GM18909 (cell line): ENCODE measurements around the gene WDR45B.

Experiments
- ATAC-seq: cut with Tn5 transposase; IDR thresholded peaks from one replicate; pipeline ENCODE4 v1.9.1; 2021; ENCODE audit warnings: mild to moderate bottlenecking; ENCODE audit not compliant: unreplicated experiment, poor library complexity

WDR45B gene

GRCh38 chr17:82648165-82648668 is at the start of gene WDR45B:
Gene WDR45B, minus strand, starts transcription at chr17:82648444. Its CDS starts 104 bp downstream, at chr17:82648340.
- peak; percentile 80 for ATAC-seq

- no peak for ATAC-seq
Observed at GRCh38 chr17:82697808-82698064, 49.5 kb upstream of the WDR45B start.

DNA sequence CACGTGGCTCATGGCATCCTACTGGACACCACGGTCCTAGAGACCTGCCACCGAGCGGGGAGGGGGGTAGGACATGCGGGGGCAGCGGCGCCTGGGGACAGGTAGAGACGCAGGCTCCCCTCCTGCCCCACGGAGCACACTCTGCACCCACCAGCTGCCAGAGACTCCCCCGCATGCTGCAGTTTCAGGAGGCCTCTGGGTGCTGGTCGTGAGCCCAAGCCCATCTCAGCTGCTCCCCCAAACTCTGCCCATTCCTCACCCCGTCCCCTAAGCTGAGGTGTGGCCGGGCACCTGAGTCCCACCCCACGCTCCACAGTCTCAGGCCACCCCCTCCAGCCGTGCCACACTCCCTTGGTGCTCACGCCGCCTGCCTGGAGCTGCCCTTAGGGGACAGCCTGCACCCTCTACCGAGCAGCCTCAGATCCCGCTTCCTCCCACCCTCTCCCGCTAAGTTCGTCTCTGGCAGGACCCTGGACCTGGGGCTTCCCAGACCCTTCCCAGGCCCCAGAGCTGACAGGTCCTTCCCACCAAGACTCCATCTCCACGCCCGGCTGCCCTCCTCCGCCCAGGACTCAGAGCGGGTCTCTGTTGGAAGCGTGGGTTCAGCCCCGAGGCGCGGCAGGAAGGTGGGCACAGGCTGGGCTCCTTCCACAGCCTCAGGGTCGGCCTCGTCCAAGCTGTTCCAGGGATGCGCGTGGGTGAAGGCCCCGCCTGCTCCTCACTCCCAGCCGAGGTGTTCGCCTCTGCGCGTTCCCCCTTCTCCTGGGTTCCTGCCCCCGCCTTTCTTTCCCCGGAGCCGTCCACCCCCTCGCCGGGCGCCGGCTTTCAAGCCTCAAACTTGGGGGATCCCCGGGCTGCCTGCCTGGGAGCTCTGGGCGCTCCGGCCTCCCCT is 48.9 kb upstream of the WDR45B start:
- no peak for ATAC-seq

- no peak for ATAC-seq
Observed at GRCh38 chr17:82696259-82696658, 48.0 kb upstream of the WDR45B start.

DNA sequence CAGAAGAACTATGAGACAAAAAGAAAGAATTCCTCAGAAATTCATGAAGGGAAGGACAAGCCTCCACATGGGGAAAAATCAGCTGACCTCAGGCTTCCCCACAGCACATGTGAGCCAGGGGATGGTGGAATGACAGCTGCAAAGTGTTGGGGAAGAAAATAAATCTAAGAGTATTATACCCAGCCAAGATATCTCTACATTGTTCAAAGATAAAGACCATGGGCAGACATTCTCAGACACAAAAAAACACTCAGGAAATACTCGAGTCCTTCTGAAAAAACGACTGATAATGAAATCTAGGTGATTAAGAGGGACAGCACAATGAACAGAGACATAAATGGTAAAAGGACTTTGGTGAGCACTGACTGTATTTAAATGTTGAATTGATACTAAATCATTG is 46.4 kb upstream of the WDR45B start:
- no peak for ATAC-seq

DNA sequence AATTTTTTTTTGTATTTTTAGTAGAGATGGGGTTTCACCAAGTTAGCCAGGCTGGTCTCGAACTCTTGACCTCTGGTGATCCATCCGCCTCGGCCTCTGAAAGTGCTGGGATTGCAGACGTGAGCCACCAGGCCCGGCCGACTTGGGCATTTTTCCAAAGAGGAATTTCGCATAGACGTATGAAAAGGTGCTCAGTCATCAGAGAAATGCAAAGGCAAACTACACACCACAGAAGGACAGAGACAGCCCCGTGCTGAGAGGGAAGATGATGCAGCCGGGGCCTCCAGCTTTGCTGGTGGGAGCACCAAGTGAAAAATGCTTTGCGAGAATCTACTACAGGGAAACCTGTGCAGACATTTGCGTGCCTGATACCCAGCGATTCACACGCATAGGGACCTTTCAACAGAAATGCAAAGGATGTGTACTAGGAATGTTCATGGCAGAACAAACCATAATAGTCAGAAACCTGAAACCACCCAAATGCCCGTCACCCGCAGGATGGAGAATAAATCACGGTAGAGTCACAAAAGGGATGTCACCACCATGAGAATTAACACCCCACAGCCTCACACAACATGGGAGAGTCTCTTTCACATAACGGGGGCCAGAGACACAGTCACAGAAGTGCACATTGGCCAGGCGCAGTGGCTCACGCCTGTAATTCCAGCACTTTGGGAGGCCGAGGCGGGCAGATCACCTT is 45.1 kb upstream of the WDR45B start:
- no peak for ATAC-seq

- ATAC-seq: no peak
Observed at GRCh38 chr17:82692268-82692667, 44.0 kb upstream of the WDR45B start.

- ATAC-seq: no peak
Observed at GRCh38 chr17:82691714-82692113, 43.5 kb upstream of the WDR45B start.

DNA sequence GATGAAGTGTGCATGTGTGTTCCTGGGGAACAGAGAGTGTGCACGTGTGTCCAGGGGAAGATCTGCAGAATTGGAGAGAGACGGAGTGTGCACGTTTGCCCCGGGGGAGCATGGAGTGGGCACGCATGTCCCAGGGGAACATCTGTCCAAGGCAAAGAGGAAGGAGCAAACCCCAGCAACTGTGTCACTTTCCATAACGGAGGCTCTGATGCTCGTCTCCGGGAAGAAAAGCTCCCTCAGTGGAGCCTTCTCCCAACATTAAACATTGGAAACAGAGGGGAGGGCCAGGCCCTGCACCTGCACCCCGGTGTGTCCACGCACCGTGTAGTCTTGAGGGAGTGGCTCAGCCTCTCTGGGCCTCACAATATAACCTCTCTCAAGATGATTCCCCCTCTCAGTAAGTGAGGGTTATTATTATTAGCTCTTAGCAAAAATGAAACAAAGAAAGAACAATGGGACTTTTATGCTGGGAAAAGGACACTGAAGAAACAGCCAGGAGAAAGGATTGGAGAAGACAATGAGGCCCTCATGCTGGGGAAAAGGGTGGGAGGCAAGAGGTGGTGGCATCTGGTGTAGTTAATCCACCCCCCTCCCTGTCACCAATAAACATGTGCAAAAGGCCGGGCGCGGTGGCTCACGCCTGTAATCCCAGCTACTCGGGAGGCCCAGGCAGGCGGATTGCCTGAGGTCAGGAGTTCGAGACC is 42.7 kb upstream of the WDR45B start:
- no peak for ATAC-seq

DNA sequence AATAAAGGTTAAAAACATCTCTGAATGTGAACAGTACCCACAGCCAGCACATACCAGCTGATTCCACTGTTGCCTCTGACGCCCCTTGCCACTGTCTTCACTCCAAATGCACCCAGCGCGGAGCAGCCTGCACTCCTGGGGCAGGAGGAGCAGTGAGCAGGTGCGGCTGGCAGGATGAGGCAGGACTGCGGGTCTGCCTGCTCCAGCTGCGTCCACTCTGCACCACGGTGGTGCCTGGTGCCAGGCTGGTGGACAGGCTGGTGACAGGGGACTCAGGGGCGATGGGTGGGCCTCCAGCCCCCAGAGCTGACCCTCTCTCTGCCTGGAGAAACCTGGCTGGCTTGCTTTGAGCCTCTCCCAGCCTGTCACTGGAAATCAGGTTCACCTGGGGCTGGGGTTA is 40.8 kb upstream of the WDR45B start:
- ATAC-seq: no peak

GRCh38 chr17:82687871-82688270 is 39.6 kb upstream of the WDR45B start:
- ATAC-seq: no peak

DNA sequence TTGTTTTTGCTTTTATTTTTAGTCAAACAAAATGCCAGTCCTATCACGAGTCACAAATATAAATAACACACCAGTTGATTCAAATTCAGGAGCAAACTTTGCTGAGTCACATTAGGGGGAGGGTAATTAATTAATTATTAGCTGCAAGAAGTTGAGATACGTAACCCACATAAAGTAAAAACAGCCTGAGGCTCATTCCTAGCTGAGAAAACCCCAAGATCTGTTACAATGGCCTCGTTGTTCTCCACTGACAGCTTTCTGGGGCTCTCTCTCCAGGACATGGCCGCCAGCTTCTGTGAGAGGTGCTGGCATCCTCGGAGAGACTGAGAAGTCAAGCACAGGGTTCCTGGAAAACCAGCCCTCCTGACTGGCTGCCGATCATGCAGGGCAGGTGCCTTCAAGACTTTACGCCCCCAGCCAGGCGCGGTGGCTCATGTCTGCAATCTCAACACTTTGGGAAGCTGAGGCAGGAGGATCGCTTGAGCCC is 39.2 kb upstream of the WDR45B start:
- no peak for ATAC-seq

GRCh38 chr17:82686366-82687324 is 38.4 kb upstream of the WDR45B start:
- ATAC-seq: no peak

DNA sequence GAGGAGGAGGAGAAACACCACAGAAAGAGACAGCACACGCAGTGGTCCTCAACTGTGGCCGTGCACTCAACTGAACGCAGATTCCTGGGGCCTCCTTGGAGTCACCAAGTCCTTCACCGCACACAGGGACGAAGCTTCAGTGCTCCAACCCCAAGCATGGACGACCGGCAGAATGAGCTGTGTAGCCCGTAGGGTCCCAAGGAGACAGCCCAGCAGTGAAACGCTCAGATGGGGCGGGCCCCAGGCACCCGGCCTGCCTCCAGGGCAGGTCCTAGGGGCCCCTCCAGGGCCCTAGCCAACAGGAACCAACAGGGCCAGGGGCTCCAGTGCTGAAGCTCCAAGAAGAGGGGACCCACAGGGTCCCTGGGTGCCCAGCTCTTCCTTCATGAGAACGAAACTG is 37.0 kb upstream of the WDR45B start:
- no peak for ATAC-seq

GRCh38 chr17:82684228-82684841 is 36.1 kb upstream of the WDR45B start:
- ATAC-seq: no peak

DNA sequence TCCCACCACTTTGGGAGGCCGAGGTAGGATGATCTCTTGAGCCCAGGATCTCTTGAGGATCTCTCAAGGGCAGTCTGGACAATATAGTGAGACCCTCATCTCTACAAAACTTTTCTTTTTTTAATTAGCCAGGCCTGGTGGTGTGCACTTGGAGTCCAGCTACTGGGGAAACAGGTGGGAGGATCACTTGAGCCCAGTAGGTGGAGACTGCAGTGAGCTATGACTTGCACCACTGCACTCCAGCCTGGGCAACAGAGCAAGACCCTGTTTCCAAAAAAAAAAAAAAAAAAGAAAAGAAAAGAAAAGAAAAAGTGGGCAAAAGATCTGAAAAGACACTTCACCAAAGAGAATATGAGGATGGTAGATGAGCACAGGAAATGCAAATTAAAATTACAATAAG is 35.3 kb upstream of the WDR45B start:
- no peak for ATAC-seq

DNA sequence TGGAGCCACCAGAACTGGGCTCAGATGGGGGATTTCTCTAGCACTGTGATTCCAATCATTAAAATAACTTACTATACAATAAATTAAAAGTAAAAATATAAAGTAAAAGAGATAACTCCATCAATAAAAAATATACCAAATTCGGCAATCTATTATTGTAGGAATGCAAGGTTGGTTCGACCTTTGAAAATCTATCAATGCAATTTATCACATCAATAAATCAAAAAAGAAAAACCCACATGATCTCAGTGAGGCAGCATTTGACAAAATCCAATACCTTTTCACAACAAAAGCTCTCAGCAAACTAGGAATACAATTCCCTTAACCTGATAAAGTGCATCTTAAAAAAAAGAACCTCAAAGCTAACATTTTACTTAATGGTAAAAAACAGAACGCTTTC is 33.3 kb upstream of the WDR45B start:
- no peak for ATAC-seq

DNA sequence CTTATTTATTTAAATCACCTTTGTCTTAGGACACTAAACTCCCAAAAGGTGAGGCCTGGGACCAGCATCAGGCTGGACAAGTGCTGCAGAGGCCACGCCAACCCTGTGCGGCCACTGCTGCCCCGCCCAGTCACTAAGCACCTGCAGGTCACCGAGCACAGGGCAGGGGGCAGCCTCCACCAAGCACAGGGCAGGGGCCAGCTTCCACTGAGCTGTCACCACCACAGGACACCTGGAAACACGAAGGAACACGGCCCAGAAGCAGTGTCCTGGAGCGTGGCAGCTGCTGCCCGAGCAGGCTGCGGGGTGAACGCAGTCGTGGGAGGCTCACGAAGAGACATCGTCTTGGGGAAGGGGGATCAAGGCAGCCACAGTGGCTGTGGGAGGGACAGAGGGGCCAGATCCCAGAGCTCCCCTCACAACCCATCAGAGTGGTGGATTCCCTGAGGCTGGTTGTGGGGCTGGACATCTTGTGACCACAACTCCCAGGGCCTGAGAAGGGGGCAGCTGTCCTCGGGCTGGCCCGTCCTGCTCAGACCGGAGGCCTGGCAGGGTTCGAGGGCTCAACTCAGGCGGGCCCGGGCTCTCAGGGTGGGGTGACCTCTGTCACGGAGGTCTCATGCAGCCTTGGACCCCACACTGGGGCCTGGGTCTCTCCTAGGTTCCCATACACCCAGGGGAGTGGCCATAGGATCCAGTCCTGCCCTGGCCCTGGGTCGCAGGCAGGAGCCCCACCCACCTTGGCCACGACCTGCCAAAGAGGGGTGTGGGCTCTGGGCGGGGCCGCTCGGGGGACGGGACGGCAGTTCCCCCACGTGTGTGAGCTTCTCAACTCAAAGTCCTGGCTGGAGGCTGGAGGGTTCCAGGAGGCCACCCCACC is 31.6 kb upstream of the WDR45B start:
- no peak for ATAC-seq
